IPS-20b (cell line): Measurements from ENCODE around the gene ASPDH.

Experiments
- H3K27ac ChIP-seq: one replicate; pipeline ENCODE4 v1.5.1; 2013; ENCODE audit warnings: low read length
- H3K27me3 ChIP-seq: 2 replicates; pipeline ENCODE4 v1.6.1; 2013; ENCODE audit warnings: mild to moderate bottlenecking, low read length, inconsistent platforms; ENCODE audit not compliant: insufficient read depth
- H3K36me3 ChIP-seq: 2 replicates; pipeline ENCODE4 v1.6.1; 2013; ENCODE audit warnings: low read depth, mild to moderate bottlenecking, inconsistent platforms, low read length, moderate library complexity; ENCODE audit not compliant: insufficient read depth
- H3K4me1 ChIP-seq: 2 replicates; pipeline ENCODE4 v1.6.1; 2013; ENCODE audit warnings: mild to moderate bottlenecking, control low read depth, inconsistent platforms, low read length, moderate library complexity; ENCODE audit not compliant: insufficient read depth
- H3K4me3 ChIP-seq: 2 replicates; pipeline ENCODE4 v1.5.1; 2013; ENCODE audit warnings: mild to moderate bottlenecking, low read length, inconsistent platforms
- H3K9ac ChIP-seq: 2 replicates; pipeline ENCODE4 v1.6.1; 2013; ENCODE audit warnings: low read depth, mild to moderate bottlenecking, inconsistent platforms, low read length, moderate library complexity
- H3K9me3 ChIP-seq: 2 replicates; pipeline ENCODE4 v1.6.1; 2013; ENCODE audit warnings: mild to moderate bottlenecking, low read depth, low read length, inconsistent platforms; ENCODE audit not compliant: insufficient read depth

The ASPDH gene

DNA sequence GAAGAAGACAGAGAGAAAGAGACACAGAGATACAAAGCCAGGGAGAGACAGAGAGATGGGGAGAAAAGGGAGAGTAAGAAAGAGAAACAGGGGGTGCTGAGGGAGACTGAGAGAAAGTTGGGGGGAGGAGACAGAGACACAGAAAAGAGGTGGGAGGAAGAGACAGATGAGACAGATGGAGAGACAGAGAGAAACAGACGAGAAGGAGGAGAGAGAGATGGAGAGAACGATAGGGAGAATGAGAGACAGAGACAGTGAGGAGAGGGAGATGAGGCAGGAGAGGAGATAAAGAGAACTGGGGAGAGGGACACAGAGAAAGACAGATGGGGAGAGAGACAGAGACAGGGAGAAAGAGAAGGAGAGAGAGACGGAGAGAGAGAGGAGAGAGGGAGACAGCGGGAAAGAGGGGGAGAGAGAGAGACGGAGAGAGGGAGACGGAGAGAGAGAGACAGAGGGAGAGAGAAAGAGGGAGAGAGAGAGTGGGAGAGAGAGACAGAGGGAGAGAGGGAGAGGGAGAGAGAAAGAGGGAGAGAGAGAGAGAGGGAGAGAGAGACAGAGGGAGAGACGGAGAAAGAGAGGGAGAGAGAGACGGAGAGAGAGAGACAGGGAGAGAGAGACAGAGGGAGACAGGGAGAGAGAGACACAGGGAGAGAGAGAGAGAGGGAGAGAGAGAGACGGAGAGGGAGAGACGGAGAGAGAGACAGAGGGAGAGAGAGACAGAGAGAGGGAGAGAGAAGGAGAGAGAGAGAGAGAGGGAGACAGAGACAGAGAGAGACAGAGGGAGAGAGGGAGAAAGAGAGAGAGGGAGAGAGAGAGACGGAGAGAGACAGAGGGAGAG, 15.3 kb downstream of the ASPDH start:
- H3K27ac ChIP-seq: no peak overlapping the region
- H3K27me3 ChIP-seq: peaks cover 67% of the 10 kb centered on the region
- no peak overlapping the region for H3K4me3 ChIP-seq
- no peaks in the 10 kb centered on the region for H3K4me1 ChIP-seq
- H3K9me3 ChIP-seq: peaks cover 26% of the 10 kb centered on the region
- no peaks in the 10 kb centered on the region for H3K36me3 ChIP-seq
- no peak overlapping the region for H3K9ac ChIP-seq

GRCh38 chr19:50497022-50497405, 16.7 kb downstream of the ASPDH start:
- peaks cover 31% of the 10 kb centered on the region for H3K9me3 ChIP-seq
- peaks cover 81% of the 10 kb centered on the region for H3K27me3 ChIP-seq
- H3K36me3 ChIP-seq: no peaks in the 10 kb centered on the region
- H3K4me1 ChIP-seq: no peaks in the 10 kb centered on the region
- no peak overlapping the region for H3K4me3 ChIP-seq
- H3K9ac ChIP-seq: no peak overlapping the region
- H3K27ac ChIP-seq: no peak overlapping the region

DNA sequence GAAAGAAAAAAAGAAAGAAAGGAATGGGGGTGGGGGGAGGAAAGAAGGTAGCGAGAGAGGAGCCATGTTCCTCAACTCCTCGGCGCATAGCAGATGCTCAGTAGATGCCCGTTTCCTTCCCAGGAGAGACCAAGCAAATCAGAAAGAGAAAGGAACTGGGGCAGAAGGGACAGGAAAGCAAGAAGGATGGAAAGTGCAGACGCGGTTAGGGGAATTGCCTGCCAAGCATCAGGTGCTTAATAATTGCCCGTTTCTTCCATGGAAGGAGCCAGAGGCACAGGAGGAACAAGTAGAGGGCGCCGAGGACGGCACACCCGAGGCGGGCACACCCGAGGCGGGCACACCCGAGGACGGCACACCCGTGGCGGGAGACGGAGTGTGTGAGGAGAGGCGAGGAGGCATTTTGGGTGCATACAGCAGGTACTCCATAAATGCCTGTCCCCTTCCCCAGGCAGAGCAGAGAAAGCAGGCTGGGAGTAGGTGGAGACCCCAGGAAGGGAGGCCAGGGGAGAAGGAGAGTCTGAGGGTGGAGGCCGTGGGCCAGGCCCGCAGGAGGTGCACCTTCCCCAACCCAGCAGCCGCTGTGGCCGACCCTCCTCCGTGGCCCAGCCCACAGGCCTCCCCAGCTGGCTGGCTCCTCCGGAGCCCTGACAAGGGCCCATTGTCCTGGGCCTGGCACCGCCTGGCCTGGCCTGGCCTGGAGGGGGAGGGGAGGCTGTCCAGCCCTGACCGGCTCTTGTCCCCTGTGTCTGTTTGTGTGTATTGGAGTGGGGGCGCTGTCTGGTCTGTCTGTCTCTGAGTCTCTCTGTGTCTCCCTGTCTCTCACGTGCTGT, 17.3 kb downstream of the ASPDH start:
- Histone ChIP-seq H3K9ac (no peak overlapping the region), H3K4me1 (no peaks in the 10 kb centered on the region), H3K27me3 (peaks cover 87% of the 10 kb centered on the region)

GRCh38 chr19:50495020-50495531, 18.6 kb downstream of the ASPDH start:
- H3K36me3 ChIP-seq: no peaks in the 10 kb centered on the region
- no peaks in the 10 kb centered on the region for H3K4me1 ChIP-seq
- no peak overlapping the region for H3K4me3 ChIP-seq
- peaks cover 93% of the 10 kb centered on the region for H3K27me3 ChIP-seq
- H3K9me3 ChIP-seq: peaks cover 42% of the 10 kb centered on the region
- H3K9ac ChIP-seq: no peak overlapping the region
- no peak overlapping the region for H3K27ac ChIP-seq

More for the DNA sequence above, 17.3 kb downstream of the ASPDH start:
- H3K4me3 ChIP-seq: no peak overlapping the region
- no peaks in the 10 kb centered on the region for H3K36me3 ChIP-seq
- H3K9me3 ChIP-seq: peaks cover 38% of the 10 kb centered on the region
- H3K27ac ChIP-seq: no peak overlapping the region

- Histone ChIP-seq H3K27me3 (peaks cover 92% of the 10 kb centered on the region), H3K9ac (no peak overlapping the region), H3K27ac (no peak overlapping the region), H3K4me1 (no peaks in the 10 kb centered on the region), H3K9me3 (peaks cover 37% of the 10 kb centered on the region), H3K4me3 (no peak overlapping the region), H3K36me3 (no peaks in the 10 kb centered on the region)
Measured at GRCh38 chr19:50494186-50495019, 19.3 kb downstream of the ASPDH start.

DNA sequence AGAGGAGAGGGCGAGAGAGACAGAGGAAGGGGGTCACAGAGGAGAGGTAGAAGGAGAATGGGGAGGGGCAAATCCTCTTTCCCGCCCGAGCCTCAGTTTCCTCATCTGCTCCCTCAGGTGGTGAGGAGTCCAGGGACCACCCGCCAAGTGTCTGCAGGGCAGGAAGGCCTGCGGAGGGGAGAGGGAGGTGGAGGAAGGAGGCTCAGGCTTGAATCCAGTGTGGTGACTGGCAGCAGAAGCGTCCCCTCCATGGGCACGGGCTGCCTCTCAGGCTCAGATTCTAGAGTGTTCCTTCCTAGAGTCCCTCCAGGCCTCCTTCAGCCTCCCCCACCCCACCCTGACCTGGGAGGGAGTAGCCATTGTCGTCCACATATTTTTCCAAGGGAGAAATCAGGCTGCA, 20.5 kb downstream of the ASPDH start:
- Histone ChIP-seq H3K4me3 (no peak overlapping the region), H3K27me3 (peaks cover 92% of the 10 kb centered on the region), H3K36me3 (no peaks in the 10 kb centered on the region), H3K4me1 (no peaks in the 10 kb centered on the region), H3K9me3 (peaks cover 32% of the 10 kb centered on the region), H3K27ac (no peak overlapping the region), H3K9ac (no peak overlapping the region)

DNA sequence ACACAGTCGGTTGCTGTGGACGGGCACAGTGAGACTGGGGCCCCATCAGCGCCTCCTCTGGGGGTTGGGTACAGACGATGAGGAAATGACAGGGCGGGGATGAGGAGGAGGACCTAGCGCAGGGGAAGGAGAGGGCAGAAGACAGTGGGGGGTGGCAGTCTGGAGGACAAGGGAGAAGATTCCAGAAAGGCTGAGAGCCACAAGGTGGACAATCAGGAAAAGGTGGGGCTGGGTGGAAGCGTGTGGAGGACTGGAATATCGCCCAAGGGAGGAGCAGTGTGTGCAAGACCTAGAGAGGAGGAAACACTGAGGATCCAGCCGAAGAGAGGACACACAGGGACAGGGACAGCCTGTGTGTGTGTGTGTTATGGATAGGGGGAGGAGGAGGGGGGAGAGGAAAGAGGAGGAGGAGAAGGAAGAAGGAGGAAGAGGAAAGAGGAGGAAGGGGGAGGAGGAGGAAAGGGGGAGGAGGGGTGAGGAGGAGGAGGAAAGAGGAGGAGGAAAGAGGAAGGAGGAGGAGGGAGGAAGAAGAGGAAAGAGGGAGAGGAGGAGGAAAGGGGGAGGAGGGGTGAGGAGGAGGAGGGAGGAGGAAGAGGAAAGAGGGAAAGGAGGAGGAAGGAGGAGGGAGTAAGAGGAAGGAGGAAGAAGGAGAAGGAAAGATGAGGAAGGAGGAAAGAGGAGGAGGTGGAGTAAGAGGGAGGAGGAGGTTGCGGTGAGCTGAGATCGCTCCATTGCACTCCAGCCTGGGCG, 21.2 kb downstream of the ASPDH start:
- no peaks in the 10 kb centered on the region for H3K4me1 ChIP-seq
- H3K27me3 ChIP-seq: peaks cover 92% of the 10 kb centered on the region
- no peak overlapping the region for H3K9ac ChIP-seq
- H3K9me3 ChIP-seq: peaks cover 33% of the 10 kb centered on the region
- H3K36me3 ChIP-seq: no peaks in the 10 kb centered on the region
- H3K4me3 ChIP-seq: no peak overlapping the region
- no peak overlapping the region for H3K27ac ChIP-seq

DNA sequence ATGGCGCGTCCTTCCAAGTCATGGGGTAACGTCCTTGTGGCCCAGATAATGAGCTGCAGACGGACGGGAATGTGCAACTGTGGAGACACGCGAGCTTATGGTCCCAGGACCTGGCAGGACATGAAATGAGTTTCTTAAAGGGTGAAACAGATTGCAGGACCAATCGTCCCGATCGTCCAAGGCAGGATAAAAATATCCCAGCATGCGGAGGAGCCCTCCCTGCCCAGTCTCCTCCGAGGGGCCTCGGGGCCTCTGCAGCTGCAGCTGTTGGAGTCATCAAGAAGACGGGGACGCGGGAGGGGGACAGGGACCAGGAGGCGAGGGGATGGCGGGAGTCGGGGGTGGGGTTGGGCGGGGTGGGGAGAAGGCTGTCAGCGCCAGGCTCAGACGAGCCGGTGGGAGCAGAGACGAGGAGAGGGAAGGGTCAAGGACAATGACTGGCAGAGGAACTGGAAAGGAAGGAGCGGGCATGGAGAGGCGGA, 22.7 kb downstream of the ASPDH start:
- no peak overlapping the region for H3K9ac ChIP-seq
- H3K27me3 ChIP-seq: peaks cover 89% of the 10 kb centered on the region
- no peak overlapping the region for H3K4me3 ChIP-seq
- H3K27ac ChIP-seq: no peak overlapping the region
- peaks cover 47% of the 10 kb centered on the region for H3K9me3 ChIP-seq
- no peaks in the 10 kb centered on the region for H3K36me3 ChIP-seq
- H3K4me1 ChIP-seq: no peaks in the 10 kb centered on the region

GRCh38 chr19:50490411-50490811, 23.3 kb downstream of the ASPDH start:
- Histone ChIP-seq H3K36me3 (no peaks in the 10 kb centered on the region), H3K27ac (no peak overlapping the region), H3K4me1 (no peaks in the 10 kb centered on the region), H3K27me3 (peaks cover 87% of the 10 kb centered on the region), H3K9me3 (peaks cover 53% of the 10 kb centered on the region), H3K9ac (no peak overlapping the region), H3K4me3 (no peak overlapping the region)

DNA sequence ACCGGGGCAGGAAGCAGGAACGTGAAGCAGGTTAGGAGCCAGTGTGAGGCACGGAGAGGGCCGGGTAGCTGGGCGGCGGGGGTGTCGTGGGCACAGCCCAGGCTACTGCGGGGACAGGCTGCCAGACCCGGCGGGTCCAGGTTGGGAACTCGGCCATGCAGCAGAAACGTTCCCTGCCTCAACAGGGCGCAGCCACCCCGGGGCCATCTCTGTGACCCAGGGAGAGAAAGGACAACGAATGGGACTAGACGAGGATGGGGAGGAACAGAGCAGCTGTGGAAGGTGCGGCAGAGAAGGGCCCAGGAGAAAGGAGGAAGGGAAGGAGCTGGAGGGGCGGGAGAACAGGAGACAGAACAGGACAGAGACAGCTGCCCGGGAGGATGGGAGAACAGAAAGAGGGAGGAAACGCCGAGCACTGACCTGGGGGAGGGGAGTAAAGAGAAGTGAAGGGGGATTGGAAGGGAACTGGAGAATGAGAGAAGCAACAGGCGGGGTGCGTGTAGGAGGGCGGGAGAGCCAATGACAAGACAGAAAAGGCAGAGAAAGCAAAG, 24.2 kb downstream of the ASPDH start:
- Histone ChIP-seq H3K27ac (no peak overlapping the region), H3K27me3 (peaks cover 79% of the 10 kb centered on the region), H3K9me3 (peaks cover 53% of the 10 kb centered on the region), H3K4me1 (no peaks in the 10 kb centered on the region), H3K36me3 (no peaks in the 10 kb centered on the region), H3K9ac (no peak overlapping the region), H3K4me3 (no peak overlapping the region; the same call in 1 of the 2 replicates)
